ENCODE results near the gene C1QTNF2. TPM values are rescaled to one million over a fixed set of nuclear protein-coding genes. Genes with fewer than 3 reads are reported as not detected.

Gene C1QTNF2
- total and polyA plus RNA-seq, 2 of the 4 experiments (the other 2 are of a cell fraction), result 0.72 to 1.2 TPM

DNA sequence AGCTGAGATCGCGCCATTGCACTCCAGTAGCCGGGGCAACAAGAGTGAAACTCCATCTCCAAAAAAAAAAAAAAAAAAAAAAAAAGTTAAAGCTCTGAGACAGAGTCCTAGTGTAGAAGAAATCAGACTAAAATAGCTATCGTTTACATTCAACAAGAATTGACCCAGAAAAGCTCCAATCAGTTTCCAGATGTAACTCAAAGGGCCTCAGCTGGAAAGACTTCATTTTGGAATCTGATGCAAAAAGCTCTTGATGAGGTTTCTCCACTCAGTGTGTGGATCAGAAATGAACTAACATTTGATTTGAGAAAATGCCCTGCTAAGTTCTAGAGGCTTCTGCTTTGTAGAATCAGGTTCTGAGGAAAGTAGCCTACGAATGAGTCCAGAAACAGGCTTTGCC, 7.2 kb upstream of the C1QTNF2 start:
- ChIA-PET CTCF (no interaction called here), POLR2A (ENCODE audit: unreplicated experiment) (no interaction called here)

More for the DNA sequence above, 7.2 kb upstream of the C1QTNF2 start:
- no peak overlapping the region for H3K27ac ChIP-seq (ENCODE audit: insufficient read depth, low read length)
- H2AK9ac ChIP-seq (replicated peaks; ENCODE audit: low read depth, low read length, poor library complexity), result no peak overlapping the region
- H3K23ac ChIP-seq (ENCODE audit: low read depth, low read length), result no peak overlapping the region
- H3K27me3 ChIP-seq (ENCODE audit: control insufficient read depth, insufficient read depth, low read length), result peaks cover 11% of the 10 kb centered on the region
- H3K9ac ChIP-seq (ENCODE audit: low read depth, low read length), result no peak overlapping the region
- no TSS peak for BruUV-seq (replicated peaks)
- H3K4me1 ChIP-seq (ENCODE audit: control insufficient read depth, insufficient read depth, low read length), result no peaks in the 10 kb centered on the region
- no peak overlapping the region for H2BK5ac ChIP-seq (ENCODE audit: low read depth, low read length, poor library complexity, severe bottlenecking)
- H3K4me3 ChIP-seq (ENCODE audit: insufficient read depth, low read depth, low read length), result no peak overlapping the region
- no peak overlapping the region for H3K4ac ChIP-seq (ENCODE audit: low read depth, low read length)
- no peak overlapping the region for H2BK20ac ChIP-seq (ENCODE audit: low read depth, low read length)
- no peak overlapping the region for H2BK15ac ChIP-seq (ENCODE audit: low read depth, low read length)
- no peak for TF ChIP-seq CHD1 (IDR thresholded peaks at IDR 0.05; ENCODE audit: low read depth, low read length)
- TF ChIP-seq RAD21 (IDR thresholded peaks at IDR 0.05; ENCODE audit: low read length), result no peak
- no peak for TF ChIP-seq RCOR1 (IDR thresholded peaks at IDR 0.05; ENCODE audit: insufficient replicate concordance, low read length)
- TF ChIP-seq MXI1 (IDR thresholded peaks at IDR 0.05; ENCODE audit: borderline replicate concordance, low read depth, low read length), result no peak
- TF ChIP-seq MAZ (IDR thresholded peaks at IDR 0.05; ENCODE audit: borderline replicate concordance, low read depth, low read length), result no peak
- TF ChIP-seq MAFK (IDR thresholded peaks at IDR 0.05; ENCODE audit: low read depth, low read length), result no peak
- no peak for TF ChIP-seq NFE2L2 (IDR thresholded peaks at IDR 0.05; ENCODE audit: low read depth, low read length)
- H3K56ac ChIP-seq (ENCODE audit: extremely low read depth, insufficient read depth, low read length), result no peak overlapping the region
- no peak overlapping the region for H2BK120ac ChIP-seq (ENCODE audit: low read depth, low read length)
- WGBS, 2 experiments (ENCODE audit: extremely low coverage in 2 of 2, insufficient read length in 1 of 2), result 67% methylated on average over 1 of the region's 5 CpGs; no CpG with 5 or more reads in 1 of the 2 experiments
- DNase-seq, result no peak
- H3K14ac ChIP-seq (replicated peaks; ENCODE audit: low read depth, low read length), result no peak overlapping the region
- dilution Hi-C loops (cut with HindIII; ENCODE audit: low sequenced_read_pairs, unreplicated experiment) (no loop called here), in situ Hi-C loops (cut with MboI; ENCODE audit: low sequenced_read_pairs) (no loop called here), intact Hi-C loops (cut with micrococcal nuclease) (no loop called here)
- H3K9me1 ChIP-seq (ENCODE audit: insufficient read depth, low read length), result peaks cover 3% of the 10 kb centered on the region; the same call in 1 of the 2 replicates
- H3K36me3 ChIP-seq (ENCODE audit: control insufficient read depth, insufficient read depth, low read length), result no peaks in the 10 kb centered on the region
- no peaks in the 10 kb centered on the region for H3K79me1 ChIP-seq (ENCODE audit: low read depth in 1 of 2, low read length in 2 of 2)
- H4K20me1 ChIP-seq (ENCODE audit: insufficient read depth, low read length), result no peaks in the 10 kb centered on the region
- no peaks in the 10 kb centered on the region for H3K9me3 ChIP-seq (ENCODE audit: control insufficient read depth, insufficient read depth, low read length)
- H2AK5ac ChIP-seq (ENCODE audit: low read depth, low read length), result no peak overlapping the region
- no peak overlapping the region for H4K91ac ChIP-seq (ENCODE audit: insufficient read depth, low read depth, low read length)
- no peak overlapping the region for H4K8ac ChIP-seq (ENCODE audit: low read depth in 2 of 2, low read length in 2 of 2)
- no peak overlapping the region for H4K5ac ChIP-seq (ENCODE audit: low read depth, low read length)
- ATAC-seq (ENCODE audit: low read depth), result no peak
- no peak overlapping the region for H3K18ac ChIP-seq (ENCODE audit: low read depth, low read length)
- H3K4me2 ChIP-seq (ENCODE audit: low read depth, low read length), result no peak overlapping the region
- no peak overlapping the region for H2AFZ ChIP-seq (replicated peaks; ENCODE audit: low read length, poor library complexity)
